ENCODE results near the gene NME9.

- TF ChIP-seq CTCF (conservative IDR thresholded peaks at IDR 0.05 in 1 of 2, IDR thresholded peaks at IDR 0.05 in 1 of 2; ENCODE audit: extremely low read depth in 1 of 2, insufficient read depth in 1 of 2, low read depth in 1 of 2, low read length in 2 of 2): no peak
- no peak for TF ChIP-seq EZH2 (IDR thresholded peaks at IDR 0.05; ENCODE audit: borderline replicate concordance, low read length)
These were observed 288 bp upstream of the NME9 start for GRCh38 chr3:138329984-138330293.
